NOMO-1 treated with dmso at 0.1 percent for 144 hours (cell line): ENCODE measurements around the gene HAGHL.
A peak's percentile ranks its signal among the peaks of the same experiment; 100 is the strongest.
"Not testable (repeated sequence)": the region's sequence is repeated elsewhere in the genome, so short reads cannot be mapped to it uniquely, and the experiment has no call there.

Experiments used
- DNase-seq: peaks from one replicate; lab custom pipeline; 2025; ENCODE audit not compliant: unreplicated experiment; lab: John Stamatoyannopoulos, UW

HAGHL gene

DNA sequence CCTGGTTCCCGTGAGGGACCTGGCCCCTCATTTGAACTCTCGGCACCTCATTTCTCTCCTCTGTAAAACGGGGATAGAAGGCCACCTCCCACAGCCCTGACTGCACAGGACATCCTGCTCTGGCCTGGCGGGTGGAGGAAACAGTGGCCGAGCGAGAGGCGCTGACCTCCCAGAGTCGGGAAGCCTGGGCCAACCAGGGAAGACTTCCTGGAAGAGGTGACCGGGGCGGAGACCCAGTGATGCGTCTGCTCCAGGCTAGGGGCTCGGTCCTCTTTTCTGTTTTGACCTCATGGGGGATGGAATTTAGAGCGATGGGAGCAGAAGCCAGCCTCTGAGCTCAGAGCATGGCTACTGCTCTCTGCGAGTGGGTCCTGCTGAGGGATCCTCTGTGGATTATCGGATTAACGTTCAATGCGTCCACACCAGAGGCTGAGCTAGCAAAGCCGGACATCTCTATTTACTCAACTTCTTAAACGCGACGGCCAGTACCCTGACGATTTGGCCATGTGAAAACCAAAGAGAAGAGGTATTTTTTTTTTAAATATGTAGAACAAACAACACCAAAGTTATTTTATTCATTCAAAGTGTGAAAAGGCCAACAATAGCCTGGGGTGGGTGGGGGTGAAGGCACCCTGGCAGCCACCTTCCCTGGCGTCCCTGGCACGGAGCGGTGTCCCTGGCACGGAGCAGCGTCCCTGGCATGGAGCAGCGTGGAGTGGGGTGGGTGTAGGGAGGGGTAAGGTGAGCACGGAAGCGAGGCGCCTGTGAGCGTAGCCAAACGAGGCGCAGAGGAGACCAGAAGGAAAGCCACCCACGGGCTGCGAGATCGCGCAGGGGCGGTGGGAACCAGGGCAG is 24.5 kb downstream of the HAGHL start:
- no peak for DNase-seq

DNA sequence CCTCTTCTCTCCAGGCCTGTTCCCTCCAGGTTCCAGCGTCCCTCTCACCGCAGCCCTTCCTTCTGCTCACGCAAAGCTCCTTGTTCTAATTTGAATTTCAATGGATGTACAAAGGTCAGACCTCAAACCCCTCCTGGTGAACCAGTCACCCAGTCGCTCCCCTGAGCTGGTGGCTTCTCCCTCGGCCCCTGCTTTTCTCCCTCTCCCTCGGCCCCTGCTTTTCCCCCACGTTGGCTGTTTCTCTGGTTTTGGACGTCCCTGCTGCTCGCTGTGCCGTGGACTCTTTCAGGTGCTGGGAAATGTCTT is 25.1 kb downstream of the HAGHL start:
- DNase-seq = no peak

DNA sequence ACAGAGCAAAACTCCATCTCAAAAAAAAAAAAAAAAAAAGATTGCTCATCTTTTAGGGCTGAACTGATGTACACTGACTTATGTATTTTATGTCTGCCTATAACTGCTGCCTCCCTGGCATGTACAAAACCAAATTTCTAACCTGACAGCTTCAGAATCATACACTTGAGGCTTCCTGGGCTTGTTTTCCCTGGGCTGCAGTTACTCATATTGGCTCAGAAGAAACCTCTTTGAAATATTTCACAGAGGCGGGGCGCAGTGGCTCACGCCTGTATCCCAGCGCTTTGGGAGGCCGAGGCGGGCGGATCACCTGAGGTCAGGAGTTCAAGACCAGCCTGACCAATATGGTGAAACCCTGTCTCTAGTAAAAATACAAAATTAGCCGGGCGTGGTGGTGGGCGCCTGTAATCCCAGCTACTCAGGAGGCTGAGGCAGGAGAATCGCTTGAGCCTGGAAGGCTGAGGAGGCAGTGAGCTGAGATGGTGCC is 27.3 kb downstream of the HAGHL start:
- not testable (repeated sequence) for DNase-seq

DNA sequence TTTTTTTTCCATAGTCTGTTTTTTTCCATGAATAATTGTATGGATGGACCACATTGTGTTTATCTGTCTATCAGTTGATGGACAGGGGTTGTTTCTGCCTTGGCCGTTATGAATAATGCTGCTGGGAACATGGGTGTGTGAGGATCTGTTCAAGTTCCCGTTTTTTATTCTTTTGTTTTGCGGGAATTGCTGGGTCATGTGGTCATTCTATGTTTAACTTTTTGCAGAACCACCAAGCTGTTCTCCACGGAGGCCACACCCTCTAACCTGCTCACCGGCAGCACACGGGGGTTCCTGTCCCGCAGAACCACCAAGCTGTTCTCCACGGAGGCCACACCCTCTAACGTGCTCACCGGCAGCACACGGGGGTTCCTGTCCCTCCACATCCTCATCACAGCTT is 27.8 kb downstream of the HAGHL start:
- peak; percentile 44 for DNase-seq

DNA sequence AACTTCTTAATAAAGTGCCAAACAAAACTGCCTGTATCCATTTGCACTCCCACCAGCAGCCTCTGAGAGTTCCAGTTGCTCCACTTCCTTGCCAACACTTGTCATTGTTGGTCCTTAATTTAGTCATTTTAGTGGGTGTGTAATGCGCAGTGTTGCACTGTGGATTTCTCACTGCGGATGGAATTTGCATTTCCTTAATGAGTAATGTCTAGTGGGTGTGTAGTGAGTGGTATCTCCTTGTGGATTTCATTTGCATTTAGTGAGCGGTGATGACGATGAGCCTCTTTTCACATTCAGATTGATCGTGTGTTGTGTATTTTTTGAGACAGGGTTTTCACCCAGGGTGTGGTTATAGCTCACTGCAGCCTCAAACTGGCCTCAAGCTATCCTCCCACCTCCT is 29.5 kb downstream of the HAGHL start:
- no peak for DNase-seq

DNA sequence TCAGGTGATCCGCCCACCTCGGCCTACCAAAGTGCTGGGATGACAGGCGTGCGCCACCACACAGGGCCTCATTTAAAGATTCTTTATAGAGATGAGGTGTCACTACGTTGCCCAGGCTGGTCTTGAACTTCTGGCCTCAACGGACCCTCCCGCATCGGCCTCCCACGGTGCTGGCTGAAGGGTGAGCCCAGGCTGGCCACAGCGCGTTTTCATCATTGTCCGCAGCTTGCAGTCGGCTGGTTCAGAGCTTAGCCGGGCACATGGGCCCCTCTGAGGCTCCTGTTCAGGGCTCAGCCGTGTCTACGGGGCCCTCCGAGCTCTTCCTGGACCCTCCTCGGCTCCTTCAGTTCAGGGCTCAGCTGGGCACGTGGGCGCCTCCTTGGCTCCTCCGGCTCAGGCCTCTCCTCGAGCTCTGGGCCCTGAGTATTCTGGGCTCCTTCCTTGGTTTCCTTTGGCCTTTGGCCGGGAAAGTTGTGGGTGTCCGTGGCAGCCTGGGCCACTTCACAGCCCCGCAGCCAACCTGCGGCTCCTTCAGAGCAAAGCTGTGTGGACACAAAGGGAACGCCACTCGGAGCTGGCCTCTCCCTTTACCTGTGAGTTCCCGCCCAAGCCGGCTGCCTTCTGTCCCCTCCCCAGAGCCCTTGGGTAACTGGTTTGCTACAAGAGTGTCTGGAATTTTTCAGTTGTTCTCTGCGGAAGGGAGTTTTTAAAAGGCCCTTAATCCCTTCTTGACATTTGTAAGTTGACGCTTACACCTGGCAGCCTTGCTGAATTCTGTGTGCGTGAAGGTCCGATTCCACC is 32.4 kb downstream of the HAGHL start:
- no peak for DNase-seq

DNA sequence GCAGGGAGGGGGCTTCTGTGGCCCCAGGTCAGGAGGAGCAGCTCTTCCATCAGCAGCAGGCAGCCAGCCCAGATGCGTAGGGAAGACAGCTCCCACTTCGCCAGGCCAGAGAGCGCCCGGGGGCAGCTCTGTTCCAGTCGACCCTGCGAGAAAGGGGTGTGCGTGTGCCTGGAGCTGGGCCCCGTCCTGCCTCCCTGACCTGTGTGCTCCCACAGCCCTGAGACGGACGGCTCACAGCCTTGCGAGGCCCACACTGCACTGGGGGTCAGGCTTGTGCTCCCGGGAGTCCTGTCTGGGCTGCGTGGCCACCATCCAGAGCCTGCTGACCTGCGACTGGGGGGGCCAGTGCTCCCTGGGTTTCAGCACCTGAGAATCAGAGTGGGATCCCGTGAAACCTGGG is 33.2 kb downstream of the HAGHL start:
- no peak for DNase-seq

DNA sequence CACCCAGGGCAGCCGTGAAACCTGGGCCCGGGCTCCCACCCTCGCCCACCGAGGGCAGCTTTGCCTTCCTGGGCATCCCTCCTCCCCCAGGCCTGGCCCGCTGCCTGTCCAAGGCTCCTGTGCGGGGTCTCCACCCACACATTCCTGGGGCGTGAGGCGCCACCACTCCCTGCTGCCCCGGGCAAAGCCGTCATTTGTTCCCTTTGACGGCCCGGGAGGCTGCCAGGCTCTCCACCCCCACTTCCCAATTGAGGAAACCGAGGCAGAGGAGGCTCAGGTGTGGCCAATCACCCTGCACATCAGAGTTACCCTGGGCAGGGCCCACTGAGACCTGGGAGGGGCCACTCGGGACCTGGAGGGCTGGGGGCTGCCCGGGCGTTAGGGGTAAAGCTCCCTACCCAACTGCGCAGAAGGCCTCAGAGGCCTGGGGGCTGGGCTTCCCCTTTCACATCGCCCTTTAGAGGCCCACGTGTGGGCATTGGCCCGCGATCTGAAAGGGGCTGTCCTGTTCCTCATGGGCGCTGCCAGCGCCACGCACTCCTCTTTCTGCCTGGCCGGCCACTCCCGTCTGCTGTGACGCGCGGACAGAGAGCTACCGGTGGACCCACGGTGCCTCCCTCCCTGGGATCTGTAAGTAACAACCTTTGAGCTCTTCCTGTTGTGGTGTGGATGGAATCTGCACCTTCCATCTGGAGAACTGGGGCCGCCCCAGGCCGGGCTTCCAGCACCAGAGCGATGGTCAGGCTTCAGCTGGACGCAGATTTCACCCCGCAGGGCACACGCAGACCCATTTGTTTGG is 33.8 kb downstream of the HAGHL start, which contains the start of gene MSLN:
TSS of gene MSLN (plus strand) at position 190 of the 799 bp plus-strand sequence. CDS start 1,947 bp downstream, outside the sequence.
- peak; percentile 86 for DNase-seq

DNA sequence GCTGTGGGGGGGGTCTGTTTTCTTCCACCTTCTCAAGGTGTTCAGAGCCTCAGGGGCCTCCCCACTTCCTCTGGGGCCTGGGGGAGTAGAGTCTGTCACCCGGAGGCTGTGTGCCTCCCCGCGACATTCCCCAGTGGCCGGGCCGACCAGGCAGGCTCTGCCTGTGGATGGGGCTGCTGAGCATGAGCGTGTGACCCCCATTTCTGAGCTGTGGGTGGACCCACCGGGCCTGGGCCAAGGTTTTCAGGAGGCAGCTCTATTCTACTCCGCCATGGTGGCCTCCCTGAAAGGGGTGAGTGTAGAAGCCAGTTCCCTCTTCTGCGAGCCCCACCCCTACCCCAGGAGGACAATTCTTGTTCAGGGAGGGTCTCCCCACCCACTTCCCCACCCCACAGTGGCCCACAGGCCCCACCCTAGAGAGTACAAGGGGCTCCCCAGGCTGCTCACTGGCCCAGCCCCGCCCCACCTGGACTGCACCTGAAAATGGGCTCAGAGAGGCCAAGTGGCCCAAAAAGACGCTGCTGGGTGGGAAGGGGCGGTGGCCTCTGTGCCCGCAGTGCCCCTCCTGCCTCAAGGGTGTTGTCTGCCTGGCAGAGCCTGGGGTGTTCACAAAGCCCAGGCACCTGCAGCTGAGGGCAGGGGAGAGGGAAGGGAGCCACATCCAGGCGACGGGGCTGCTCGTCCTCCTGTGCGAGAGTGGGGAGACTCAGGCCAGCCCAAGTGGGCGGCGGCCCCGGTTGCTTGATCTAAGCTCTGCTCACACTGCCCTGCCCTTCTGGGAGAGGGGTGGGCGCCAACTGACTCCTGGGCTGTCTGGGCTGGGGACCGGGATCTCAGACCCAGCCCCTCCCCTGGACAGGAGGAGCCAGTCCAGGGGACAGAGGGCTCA is 35.0 kb downstream of the HAGHL start:
- no peak for DNase-seq

DNA sequence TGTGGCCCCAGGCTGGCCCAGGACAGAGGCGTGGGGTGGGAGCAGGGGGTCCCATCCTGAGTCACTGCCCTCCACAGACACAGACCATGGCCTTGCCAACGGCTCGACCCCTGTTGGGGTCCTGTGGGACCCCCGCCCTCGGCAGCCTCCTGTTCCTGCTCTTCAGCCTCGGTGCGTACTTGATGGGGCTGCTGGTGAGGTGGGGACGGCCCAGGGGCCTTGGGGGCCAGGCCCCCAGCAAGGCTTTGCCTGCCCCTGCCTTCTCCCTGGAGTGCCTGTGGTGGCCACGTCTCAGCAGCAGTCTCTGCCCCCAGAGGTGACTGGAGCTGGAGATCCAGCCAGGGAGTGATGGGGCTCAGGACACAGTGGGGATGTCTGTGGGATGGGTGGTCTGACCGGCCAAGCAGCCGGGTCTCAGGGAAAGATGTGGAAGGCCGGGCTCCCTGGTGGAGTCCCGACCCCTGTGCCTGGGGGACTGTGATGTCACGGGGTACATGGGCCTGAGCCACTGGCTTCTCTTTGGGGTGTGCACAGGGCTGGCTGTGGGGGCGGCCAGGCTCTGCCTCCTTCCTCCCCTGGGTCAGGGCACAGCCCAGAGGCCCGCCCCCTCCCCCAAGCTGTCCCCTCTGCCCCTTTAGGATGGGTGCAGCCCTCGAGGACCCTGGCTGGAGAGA is 35.8 kb downstream of the HAGHL start:
- no peak for DNase-seq

DNA sequence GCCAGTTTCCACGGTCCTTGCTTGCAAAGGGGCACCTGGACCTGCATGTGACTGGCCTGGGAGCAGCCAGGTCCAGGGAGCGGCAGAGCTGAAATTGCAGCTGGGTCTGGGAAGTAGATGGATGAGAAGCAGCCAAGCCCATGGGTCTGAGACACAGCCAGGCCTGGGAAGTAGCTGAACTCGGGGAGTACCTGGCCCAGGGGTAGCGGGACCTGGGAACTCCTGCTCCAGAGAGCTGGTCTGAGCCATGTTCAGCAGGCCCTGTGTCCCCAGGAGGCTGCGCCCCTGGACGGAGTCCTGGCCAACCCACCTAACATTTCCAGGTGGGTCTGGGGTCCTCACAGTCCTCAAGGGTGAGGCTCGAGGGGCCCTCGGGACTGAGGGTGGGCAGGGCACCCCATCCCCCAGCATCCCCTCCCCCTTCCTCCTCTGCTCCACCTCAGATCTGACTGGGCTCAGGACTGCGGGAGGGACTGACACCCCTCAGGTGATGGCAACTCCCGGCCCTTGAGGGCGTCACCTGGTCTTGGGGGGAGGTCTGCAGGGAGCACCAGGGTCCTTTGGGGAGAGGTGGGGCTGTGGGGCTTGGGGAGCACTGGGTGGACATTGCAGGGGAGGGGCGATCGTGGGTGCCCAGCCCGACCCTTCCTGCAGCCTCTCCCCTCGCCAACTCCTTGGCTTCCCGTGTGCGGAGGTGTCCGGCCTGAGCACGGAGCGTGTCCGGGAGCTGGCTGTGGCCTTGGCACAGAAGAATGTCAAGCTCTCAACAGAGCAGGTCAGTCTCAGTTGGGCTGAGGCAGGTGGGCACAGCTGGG is 36.7 kb downstream of the HAGHL start:
- DNase-seq = no peak

DNA sequence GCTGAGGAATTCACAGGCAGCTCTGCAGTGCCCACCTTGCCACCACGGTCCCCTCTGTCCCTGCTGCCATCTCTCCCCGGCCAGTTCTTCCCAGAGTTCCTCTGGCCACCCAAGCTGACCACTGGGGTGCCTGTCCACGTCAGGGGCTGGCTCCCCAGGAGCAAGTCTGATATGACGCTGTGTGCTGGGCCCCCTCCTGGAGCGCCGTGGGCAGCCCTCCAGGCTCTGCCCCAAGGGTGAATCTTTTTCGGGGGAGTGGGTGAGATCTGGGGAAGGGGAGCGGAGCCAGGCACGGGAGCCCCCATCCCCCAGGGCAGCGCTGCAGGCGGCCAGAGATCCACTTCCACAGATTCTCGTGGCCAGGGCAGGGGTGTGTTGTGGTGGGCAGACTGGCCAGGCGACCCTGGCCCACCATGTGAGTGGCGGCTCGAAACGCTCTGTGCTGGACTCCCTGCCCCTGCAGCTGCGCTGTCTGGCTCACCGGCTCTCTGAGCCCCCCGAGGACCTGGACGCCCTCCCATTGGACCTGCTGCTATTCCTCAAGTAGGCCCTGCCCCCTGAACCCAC is 37.4 kb downstream of the HAGHL start:
- no peak for DNase-seq

DNA sequence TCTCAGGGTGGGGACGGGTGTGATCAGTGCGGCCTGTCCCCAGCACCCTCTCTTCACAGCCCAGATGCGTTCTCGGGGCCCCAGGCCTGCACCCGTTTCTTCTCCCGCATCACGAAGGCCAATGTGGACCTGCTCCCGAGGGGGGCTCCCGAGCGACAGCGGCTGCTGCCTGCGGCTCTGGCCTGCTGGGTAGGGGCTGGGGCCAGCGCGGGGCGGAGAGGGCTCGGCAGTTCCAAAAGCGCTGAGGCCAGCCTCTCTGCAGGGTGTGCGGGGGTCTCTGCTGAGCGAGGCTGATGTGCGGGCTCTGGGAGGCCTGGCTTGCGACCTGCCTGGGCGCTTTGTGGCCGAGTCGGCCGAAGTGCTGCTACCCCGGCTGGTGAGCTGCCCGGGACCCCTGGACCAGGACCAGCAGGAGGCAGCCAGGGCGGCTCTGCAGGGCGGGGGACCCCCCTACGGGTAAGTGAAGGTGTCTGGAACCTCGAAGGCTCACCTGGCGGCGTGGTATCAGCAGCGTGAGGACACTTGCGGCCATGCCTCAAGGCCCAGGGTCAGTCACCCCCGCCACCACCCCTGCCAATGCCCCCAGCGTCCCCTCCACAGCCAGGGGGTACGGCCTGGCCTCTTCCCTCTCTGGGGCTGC is 38.1 kb downstream of the HAGHL start:
- no peak for DNase-seq

DNA sequence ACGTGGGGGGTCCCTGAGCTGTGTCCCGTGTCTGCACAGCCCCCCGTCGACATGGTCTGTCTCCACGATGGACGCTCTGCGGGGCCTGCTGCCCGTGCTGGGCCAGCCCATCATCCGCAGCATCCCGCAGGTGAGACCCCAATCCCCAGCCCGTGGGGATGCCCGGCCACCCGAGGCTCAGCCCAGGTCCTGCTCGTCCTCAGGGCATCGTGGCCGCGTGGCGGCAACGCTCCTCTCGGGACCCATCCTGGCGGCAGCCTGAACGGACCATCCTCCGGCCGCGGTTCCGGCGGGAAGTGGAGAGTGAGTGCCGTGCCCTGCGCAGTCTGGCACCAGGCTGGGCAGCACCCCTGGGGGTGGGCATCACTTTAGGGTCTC is 38.6 kb downstream of the HAGHL start:
- DNase-seq = no peak

DNA sequence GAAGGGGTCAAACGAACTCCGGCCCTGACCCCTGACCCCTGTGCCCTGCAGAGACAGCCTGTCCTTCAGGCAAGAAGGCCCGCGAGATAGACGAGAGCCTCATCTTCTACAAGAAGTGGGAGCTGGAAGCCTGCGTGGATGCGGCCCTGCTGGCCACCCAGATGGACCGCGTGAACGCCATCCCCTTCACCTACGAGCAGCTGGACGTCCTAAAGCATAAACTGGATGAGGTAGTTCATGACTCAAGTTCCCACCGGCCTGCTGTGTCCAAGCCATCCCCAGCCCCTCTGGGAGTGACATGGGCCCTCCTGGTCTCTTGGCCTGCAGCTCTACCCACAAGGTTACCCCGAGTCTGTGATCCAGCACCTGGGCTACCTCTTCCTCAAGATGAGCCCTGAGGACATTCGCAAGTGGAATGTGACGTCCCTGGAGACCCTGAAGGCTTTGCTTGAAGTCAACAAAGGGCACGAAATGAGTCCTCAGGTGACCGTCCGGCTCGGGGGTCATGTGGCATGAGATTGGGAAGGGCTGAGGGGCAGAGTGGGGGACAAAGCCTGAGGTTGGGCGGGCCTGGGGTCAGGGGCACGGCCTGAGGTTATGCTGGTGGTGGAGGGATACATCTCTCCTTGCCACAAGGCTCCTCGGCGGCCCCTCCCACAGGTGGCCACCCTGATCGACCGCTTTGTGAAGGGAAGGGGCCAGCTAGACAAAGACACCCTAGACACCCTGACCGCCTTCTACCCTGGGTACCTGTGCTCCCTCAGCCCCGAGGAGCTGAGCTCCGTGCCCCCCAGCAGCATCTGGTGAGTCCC is 39.3 kb downstream of the HAGHL start:
- no peak for DNase-seq

DNA sequence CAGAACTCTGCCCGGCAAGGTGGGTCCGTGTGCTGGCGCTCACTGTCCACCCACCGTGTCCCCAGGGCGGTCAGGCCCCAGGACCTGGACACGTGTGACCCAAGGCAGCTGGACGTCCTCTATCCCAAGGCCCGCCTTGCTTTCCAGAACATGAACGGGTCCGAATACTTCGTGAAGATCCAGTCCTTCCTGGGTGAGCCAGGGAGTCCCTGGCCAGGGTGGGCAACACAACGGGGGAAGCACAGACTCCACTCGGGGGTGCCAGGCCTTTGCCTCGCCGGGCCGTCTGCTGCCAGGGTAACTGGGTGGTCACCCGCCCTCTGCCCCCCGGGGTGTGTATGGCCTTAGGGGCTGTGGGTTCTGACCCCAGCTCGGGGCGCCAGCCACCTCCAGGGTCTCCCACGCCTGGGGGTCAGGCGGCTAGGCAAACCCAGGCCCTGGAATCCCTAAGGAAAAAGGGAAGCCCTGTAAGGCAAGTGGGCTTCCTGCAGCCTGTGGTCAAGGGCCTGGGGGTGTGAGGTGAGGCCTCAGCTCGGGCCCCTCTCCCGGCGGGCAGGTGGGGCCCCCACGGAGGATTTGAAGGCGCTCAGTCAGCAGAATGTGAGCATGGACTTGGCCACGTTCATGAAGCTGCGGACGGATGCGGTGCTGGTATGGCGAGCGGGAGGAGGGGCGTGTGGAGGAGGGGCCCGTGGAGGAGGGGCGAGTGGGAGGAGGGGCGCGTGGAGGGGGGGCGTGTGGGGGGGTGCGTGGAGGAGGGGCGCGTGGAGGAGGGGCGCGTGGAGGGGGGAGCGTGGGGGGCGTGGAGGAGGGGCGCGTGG is 40.1 kb downstream of the HAGHL start:
- no peak for DNase-seq
